Endodermal cell (in vitro differentiated cells): Measurements from ENCODE around the gene GFM1. TPM values are rescaled to one million over a fixed set of nuclear protein-coding genes. Genes with fewer than 3 reads are reported as not detected.

Source experiments
- DNase-seq: peaks from one replicate; pipeline ENCODE4 v3.0.0-alpha.2; 2017
- H3K27ac ChIP-seq: 2 replicates; pipeline ENCODE4 v1.5.1; 2013; ENCODE audit warnings: mild to moderate bottlenecking, low read depth, low read length, moderate library complexity
- H3K27me3 ChIP-seq: 2 replicates; pipeline ENCODE4 v1.6.1; 2013; ENCODE audit warnings: mild to moderate bottlenecking, low read length, moderate library complexity; ENCODE audit not compliant: insufficient read depth, control insufficient read depth, poor library complexity, severe bottlenecking
- H3K36me3 ChIP-seq: 2 replicates; pipeline ENCODE4 v1.7.0; 2013; ENCODE audit warnings: mild to moderate bottlenecking, low read length, moderate library complexity; ENCODE audit not compliant: control insufficient read depth, insufficient read depth
- H3K4me1 ChIP-seq: one replicate; pipeline ENCODE4 v1.7.0; 2013; ENCODE audit warnings: low read length; ENCODE audit not compliant: control insufficient read depth, insufficient read depth
- H3K4me3 ChIP-seq: 2 replicates; pipeline ENCODE4 v1.5.1; 2013; ENCODE audit warnings: mild to moderate bottlenecking, low read length, moderate library complexity
- H3K9ac ChIP-seq: 2 replicates; pipeline ENCODE4 v1.6.1; 2013; ENCODE audit warnings: mild to moderate bottlenecking, low read length, moderate library complexity; ENCODE audit not compliant: poor library complexity, severe bottlenecking; ENCODE audit errors: extremely low read depth
- H3K9me3 ChIP-seq: 2 replicates; pipeline ENCODE4 v1.6.1; 2013; ENCODE audit warnings: mild to moderate bottlenecking, low read length, moderate library complexity; ENCODE audit not compliant: control insufficient read depth
- H3K27ac Mint-ChIP-seq: 2 replicates; pipeline ENCODE4 v1.8.0; 2020; ENCODE audit warnings: mixed read lengths
- H3K27me3 Mint-ChIP-seq: 2 replicates; pipeline ENCODE4 v1.8.0; 2021; ENCODE audit warnings: mild to moderate bottlenecking, mixed read lengths; ENCODE audit not compliant: insufficient read depth
- H3K36me3 Mint-ChIP-seq: 2 replicates; pipeline ENCODE4 v1.8.0; 2020; ENCODE audit warnings: low read depth, mixed read lengths
- H3K4me1 Mint-ChIP-seq: 2 replicates; pipeline ENCODE4 v1.8.0; 2020; ENCODE audit warnings: mixed read lengths
- H3K4me3 Mint-ChIP-seq: 2 replicates; pipeline ENCODE4 v1.8.0; 2020; ENCODE audit warnings: mild to moderate bottlenecking, moderate library complexity, mixed read lengths
- H3K9me3 Mint-ChIP-seq: 2 replicates; pipeline ENCODE4 v1.8.0; 2020; ENCODE audit warnings: mild to moderate bottlenecking, mixed read lengths
- CTCF ChIP-seq: fragments of 200-600 bp; sonication (generic); conservative IDR thresholded peaks from 2 replicates; pipeline ENCODE4 v1.5.0; 2021; ENCODE audit warnings: antibody characterized with exemption, mild to moderate bottlenecking
- WGBS, 2 experiments: methylation state at CpG; one replicate each; pipeline versions ENCODE4 v1.1.5 to v1.1.7; 2013; ENCODE audit warnings: missing lambda C conversion rate in 2 of 2, mixed read lengths in 1 of 2; ENCODE audit not compliant: insufficient coverage in 1 of 2, insufficient read length in 1 of 2; 5-methylcytosine and 5-hydroxymethylcytosine counted together
- total RNA-seq, 2 donors: library from RNA; stranded (reverse); fragmentation: NEBNext Ultra II Directional in 1 of 2; extraction: Animal tissue kit (Norgen Biotek cat#: 25700) in 1 of 2; gene quantifications; 2 replicates in 1 of 2; 3 replicates in 1 of 2; pipeline ENCODE4 v1.2.1, GENCODE V29; 2021

Gene GFM1
- total RNA-seq, 2 donors from 2014 or later: 29.4 to 37.4 TPM

- Mint-ChIP-seq H3K4me3 (no peak overlapping the region), H3K9me3 (peaks cover 7% of the 10 kb centered on the region), H3K27me3 (peaks cover 35% of the 10 kb centered on the region), H3K27ac (no peak overlapping the region), H3K36me3 (peaks cover 11% of the 10 kb centered on the region), H3K4me1 (peaks cover 2% of the 10 kb centered on the region)
- TF ChIP-seq CTCF: no peak
- Histone ChIP-seq H3K27ac (no peak overlapping the region), H3K4me1 (no peaks in the 10 kb centered on the region), H3K4me3 (no peak overlapping the region), H3K9me3 (peaks cover 6% of the 10 kb centered on the region), H3K9ac (no peak overlapping the region), H3K36me3 (no peaks in the 10 kb centered on the region), H3K27me3 (peaks cover 35% of the 10 kb centered on the region)
- no peak for DNase-seq
- WGBS, 2 experiments: 91 to 100% methylated on average over 1 to 3 of the region's 3 CpGs
Measured at GRCh38 chr3:158733656-158734055, 89.3 kb downstream of the GFM1 start.

GRCh38 chr3:158735296-158736033 lies 91.1 kb downstream of the GFM1 start:
- H3K9me3 ChIP-seq: peaks cover 6% of the 10 kb centered on the region
- no peak overlapping the region for H3K27ac Mint-ChIP-seq
- 86 to 93% methylated on average over 6 to 7 of the region's 7 CpGs for WGBS, 2 experiments
- TF ChIP-seq CTCF: no peak
- H3K27ac ChIP-seq: no peak overlapping the region
- H3K36me3 ChIP-seq: no peaks in the 10 kb centered on the region
- no peak overlapping the region for H3K4me3 Mint-ChIP-seq
- H3K4me3 ChIP-seq: no peak overlapping the region
- peaks cover 35% of the 10 kb centered on the region for H3K27me3 ChIP-seq
- peaks cover 2% of the 10 kb centered on the region for H3K4me1 Mint-ChIP-seq
- peaks cover 11% of the 10 kb centered on the region for H3K36me3 Mint-ChIP-seq
- no peaks in the 10 kb centered on the region for H3K4me1 ChIP-seq
- no peak for DNase-seq
- peaks cover 7% of the 10 kb centered on the region for H3K9me3 Mint-ChIP-seq
- H3K27me3 Mint-ChIP-seq: peaks cover 29% of the 10 kb centered on the region
- H3K9ac ChIP-seq: no peak overlapping the region

GRCh38 chr3:158737410-158737809 lies 93.1 kb downstream of the GFM1 start:
- H3K4me3 ChIP-seq: no peak overlapping the region
- H3K9ac ChIP-seq: no peak overlapping the region
- H3K36me3 ChIP-seq: no peaks in the 10 kb centered on the region
- H3K27me3 ChIP-seq: peaks cover 19% of the 10 kb centered on the region
- no peak overlapping the region for H3K4me3 Mint-ChIP-seq
- H3K27ac ChIP-seq: no peak overlapping the region
- H3K9me3 ChIP-seq: peaks cover 6% of the 10 kb centered on the region
- peaks cover 14% of the 10 kb centered on the region for H3K36me3 Mint-ChIP-seq
- peaks cover 2% of the 10 kb centered on the region for H3K4me1 Mint-ChIP-seq
- H3K4me1 ChIP-seq: no peaks in the 10 kb centered on the region
- no peak for DNase-seq
- peaks cover 17% of the 10 kb centered on the region for H3K27me3 Mint-ChIP-seq
- WGBS, 2 experiments: 87 to 100% methylated on average over 2 of the region's 2 CpGs
- no peak overlapping the region for H3K27ac Mint-ChIP-seq
- no peak for TF ChIP-seq CTCF
- peaks cover 7% of the 10 kb centered on the region for H3K9me3 Mint-ChIP-seq
